C4-2B (cell line): ENCODE measurements around the gene TADA3.

Source experiments
- ZFX ChIP-seq: fragments of 450-650 bp; IDR thresholded peaks from 2 replicates; pipeline ENCODE4 v1.6.1; 2017
- TF ChIP-seq, protein P1 (sequence below): fragments of 450-650 bp; conservative IDR thresholded peaks from 2 replicates; pipeline ENCODE4 v1.5.1; 2017; ENCODE audit warnings: mild to moderate bottlenecking

DNA sequence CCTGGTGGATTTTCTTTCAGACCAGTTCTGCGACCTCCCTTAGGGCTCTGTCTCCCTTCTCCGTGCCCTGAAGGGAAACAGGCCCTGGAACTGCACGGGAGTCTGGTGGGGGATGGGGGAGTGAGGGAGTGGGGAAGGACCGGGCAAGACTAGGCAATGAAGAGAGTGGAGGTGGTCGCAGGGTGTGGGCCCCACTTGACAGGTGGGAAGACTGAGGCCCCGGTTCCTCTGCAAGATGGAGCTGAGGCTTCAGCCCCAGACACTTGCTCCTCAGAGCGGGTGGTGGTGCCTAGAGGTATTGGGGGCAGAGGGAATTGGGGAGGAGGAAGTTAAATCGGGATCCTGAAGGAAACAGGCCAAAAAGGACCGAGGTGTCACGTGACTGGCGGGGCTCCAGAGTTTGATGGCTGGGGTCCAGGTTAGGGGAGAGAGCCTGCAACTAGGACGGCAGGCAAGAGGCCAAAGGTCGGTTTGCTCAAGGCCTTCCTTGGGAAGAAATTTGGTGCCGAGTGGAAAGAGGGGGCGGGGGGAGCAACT is 21.9 kb downstream of the TADA3 start:
- TF ChIP-seq, protein P1, sequence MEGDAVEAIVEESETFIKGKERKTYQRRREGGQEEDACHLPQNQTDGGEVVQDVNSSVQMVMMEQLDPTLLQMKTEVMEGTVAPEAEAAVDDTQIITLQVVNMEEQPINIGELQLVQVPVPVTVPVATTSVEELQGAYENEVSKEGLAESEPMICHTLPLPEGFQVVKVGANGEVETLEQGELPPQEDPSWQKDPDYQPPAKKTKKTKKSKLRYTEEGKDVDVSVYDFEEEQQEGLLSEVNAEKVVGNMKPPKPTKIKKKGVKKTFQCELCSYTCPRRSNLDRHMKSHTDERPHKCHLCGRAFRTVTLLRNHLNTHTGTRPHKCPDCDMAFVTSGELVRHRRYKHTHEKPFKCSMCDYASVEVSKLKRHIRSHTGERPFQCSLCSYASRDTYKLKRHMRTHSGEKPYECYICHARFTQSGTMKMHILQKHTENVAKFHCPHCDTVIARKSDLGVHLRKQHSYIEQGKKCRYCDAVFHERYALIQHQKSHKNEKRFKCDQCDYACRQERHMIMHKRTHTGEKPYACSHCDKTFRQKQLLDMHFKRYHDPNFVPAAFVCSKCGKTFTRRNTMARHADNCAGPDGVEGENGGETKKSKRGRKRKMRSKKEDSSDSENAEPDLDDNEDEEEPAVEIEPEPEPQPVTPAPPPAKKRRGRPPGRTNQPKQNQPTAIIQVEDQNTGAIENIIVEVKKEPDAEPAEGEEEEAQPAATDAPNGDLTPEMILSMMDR = no peak
- no peak for TF ChIP-seq ZFX
